Fibroblast of lung (primary cell): ENCODE results near the gene IL34. TPM values are rescaled to one million over a fixed set of nuclear protein-coding genes. Genes with fewer than 3 reads are reported as not detected.
"Not testable (repeated sequence)": the region's sequence is repeated elsewhere in the genome, so short reads cannot be mapped to it uniquely, and the experiment has no call there.

Source experiments
- DNase-seq, 2 donors: peaks; one replicate each; pipeline versions ENCODE4 v3.0.0 to v3.0.0-alpha.2; 2010; ENCODE audit warnings: low read depth in 2 of 2
- H2AFZ ChIP-seq: 2 replicates; pipeline ENCODE4 v1.5.1; 2012; ENCODE audit warnings: low read length, control low read depth, inconsistent platforms
- H3K27ac ChIP-seq: 2 replicates; pipeline ENCODE4 v1.5.1; 2011; ENCODE audit warnings: low read length, control low read depth; ENCODE audit not compliant: insufficient read depth
- H3K27me3 ChIP-seq: 2 replicates; pipeline ENCODE4 v1.5.1; 2011; ENCODE audit warnings: mild to moderate bottlenecking, low read length; ENCODE audit not compliant: control insufficient read depth, insufficient read depth
- H3K36me3 ChIP-seq: 2 replicates; pipeline ENCODE4 v1.5.1; 2011; ENCODE audit warnings: low read length; ENCODE audit not compliant: control insufficient read depth, insufficient read depth
- H3K4me1 ChIP-seq: 2 replicates; pipeline ENCODE4 v1.5.1; 2011; ENCODE audit warnings: low read length; ENCODE audit not compliant: control insufficient read depth, insufficient read depth; ENCODE audit errors: extremely low read depth
- H3K4me2 ChIP-seq: 2 replicates; pipeline ENCODE4 v1.5.1; 2011; ENCODE audit warnings: low read length, control low read depth; ENCODE audit not compliant: insufficient read depth; ENCODE audit errors: extremely low read depth
- H3K4me3 ChIP-seq, 4 experiments: fragments of 200-600 bp in 1 of 4; sonication (generic) in 1 of 4; replicated peaks in 1 of 4; 2 replicates each; pipeline ENCODE4 v1.5.1; 2011 to 2016; ENCODE audit warnings: low read length in 4 of 4, low read depth in 3 of 4, mild to moderate bottlenecking in 3 of 4, control low read depth in 2 of 4, inconsistent platforms in 1 of 4, mixed read lengths in 1 of 4; ENCODE audit not compliant: insufficient read depth in 1 of 4; ENCODE audit errors: control extremely low read depth in 1 of 4
- H3K79me2 ChIP-seq: 2 replicates; pipeline ENCODE4 v1.5.1; 2012; ENCODE audit warnings: mild to moderate bottlenecking, low read length, inconsistent platforms; ENCODE audit not compliant: control insufficient read depth, insufficient read depth
- H3K9ac ChIP-seq: 2 replicates; pipeline ENCODE4 v1.5.1; 2011; ENCODE audit warnings: mild to moderate bottlenecking, low read length, control low read depth; ENCODE audit not compliant: insufficient read depth
- H3K9me3 ChIP-seq: 2 replicates; pipeline ENCODE4 v1.5.1; 2012; ENCODE audit warnings: low read depth, low read length; ENCODE audit not compliant: control insufficient read depth, insufficient read depth
- H4K20me1 ChIP-seq: 2 replicates; pipeline ENCODE4 v1.5.1; 2011; ENCODE audit warnings: low read length; ENCODE audit not compliant: control insufficient read depth, insufficient read depth; ENCODE audit errors: extremely low read depth
- CTCF ChIP-seq, 2 donors: IDR thresholded peaks in 1 of 2; conservative IDR thresholded peaks in 1 of 2; 1 replicate in 1 of 2; 2 replicates in 1 of 2; pipeline ENCODE4 v1.5.1; 2011 to 2012; ENCODE audit warnings: low read length in 2 of 2, control low read depth in 1 of 2, inconsistent platforms in 1 of 2, low read depth in 1 of 2, mild to moderate bottlenecking in 1 of 2
- EZH2 ChIP-seq: IDR thresholded peaks from 2 replicates; pipeline ENCODE4 v1.5.1; 2012; ENCODE audit warnings: low read length, control low read depth, mild to moderate bottlenecking; ENCODE audit errors: missing control alignments
- polyA plus RNA-seq, 2 donors: library from polyadenylated mRNA; depleted of rRNA in 1 of 2; stranded (reverse) in 1 of 2; unstranded in 1 of 2; fragments of >200 nt; gene quantifications; 2 replicates each; pipeline ENCODE4 v1.2.1, GENCODE V29; 2011 to 2012; ENCODE audit warnings: missing spikeins in 1 of 2
- total RNA-seq: library from RNA; depleted of rRNA; stranded (reverse); fragments of >200 nt; gene quantifications from 2 replicates; pipeline ENCODE4 v1.2.1, GENCODE V29; 2014

The IL34 gene
- total and polyA plus RNA-seq, 2 donors (not counting 1 experiment from before 2014, with no cell fraction given), result 0.45 to 5.4 TPM

- peaks cover 13% of the 10 kb centered on the region for H3K79me2 ChIP-seq
- DNase-seq, result no peak
- H3K36me3 ChIP-seq, result peaks cover 50% of the 10 kb centered on the region
- no peak overlapping the region for H3K27ac ChIP-seq
- peaks cover 6% of the 10 kb centered on the region for H3K4me1 ChIP-seq
- no peak overlapping the region for H3K4me3 ChIP-seq
- H3K4me2 ChIP-seq, result no peak overlapping the region
- TF ChIP-seq EZH2 (no peak), CTCF (conservative IDR thresholded peaks at IDR 0.05 in 1 of 2, IDR thresholded peaks at IDR 0.05 in 1 of 2; ENCODE audit: low read depth in 1 of 2, low read length in 2 of 2) (no peak)
- no peak overlapping the region for H3K9ac ChIP-seq
- no peaks in the 10 kb centered on the region for H3K27me3 ChIP-seq
- H3K9me3 ChIP-seq, result no peaks in the 10 kb centered on the region
- no peak overlapping the region for H2AFZ ChIP-seq
- no peaks in the 10 kb centered on the region for H4K20me1 ChIP-seq
Measured at GRCh38 chr16:70665806-70666735, 19.7 kb downstream of the IL34 start.

- Histone ChIP-seq H2AFZ (no peak overlapping the region), H3K9me3 (no peaks in the 10 kb centered on the region), H3K27ac (no peak overlapping the region), H3K4me1 (no peaks in the 10 kb centered on the region), H4K20me1 (no peaks in the 10 kb centered on the region), H3K36me3 (peaks cover 37% of the 10 kb centered on the region), H3K27me3 (no peaks in the 10 kb centered on the region), H3K79me2 (peaks cover 26% of the 10 kb centered on the region), H3K4me2 (no peak overlapping the region), H3K4me3 (no peak overlapping the region), H3K9ac (no peak overlapping the region)
- TF ChIP-seq CTCF (conservative IDR thresholded peaks at IDR 0.05 in 1 of 2, IDR thresholded peaks at IDR 0.05 in 1 of 2; ENCODE audit: low read depth in 1 of 2, low read length in 2 of 2) (no peak), EZH2 (no peak)
- DNase-seq, result no peak
Measured at GRCh38 chr16:70670175-70670574, 23.8 kb downstream of the IL34 start.

DNA sequence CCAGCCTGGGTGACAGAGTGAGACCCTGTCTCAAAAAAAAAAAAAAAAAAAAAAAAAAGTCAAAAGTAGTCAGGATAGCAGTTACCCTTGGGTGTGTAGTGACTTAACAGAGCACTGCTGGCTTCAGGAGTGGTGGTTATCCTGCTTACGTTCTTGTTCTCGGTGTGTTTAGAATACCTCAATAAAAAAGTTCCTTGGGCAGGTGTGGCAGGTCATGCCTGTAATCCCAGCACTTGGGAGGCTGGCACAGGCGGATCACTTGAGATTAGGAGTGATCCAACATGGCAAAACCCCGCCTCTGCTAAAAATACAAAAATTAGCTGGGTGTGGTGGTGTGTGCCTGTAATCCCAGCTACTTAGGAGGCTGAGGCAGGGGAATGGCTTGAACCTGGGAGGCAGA lies 24.6 kb downstream of the IL34 start:
- not testable (repeated sequence) for DNase-seq, H3K9ac ChIP-seq, H4K20me1 ChIP-seq, H3K4me1 ChIP-seq, H2AFZ ChIP-seq, H3K9me3 ChIP-seq, H3K4me3 ChIP-seq, H3K27ac ChIP-seq, H3K4me2 ChIP-seq, H3K27me3 ChIP-seq
- Histone ChIP-seq H3K79me2 (peaks cover 26% of the 10 kb centered on the region), H3K36me3 (peaks cover 34% of the 10 kb centered on the region)
